IgD-negative memory B cell (primary cell): ENCODE data around the gene ILDR2. TPM values are rescaled to one million over a fixed set of nuclear protein-coding genes. Genes with fewer than 3 reads are reported as not detected.
"Not testable (repeated sequence)": the region's sequence is repeated elsewhere in the genome, so short reads cannot be mapped to it uniquely, and the experiment has no call there.

Experiments
- H3K27ac Mint-ChIP-seq, 3 donors: one replicate each; pipeline ENCODE4 v1.8.0; 2020 to 2022; ENCODE audit warnings: mild to moderate bottlenecking in 3 of 3, mixed read lengths in 3 of 3, moderate library complexity in 1 of 3
- H3K27me3 Mint-ChIP-seq: one replicate; pipeline ENCODE4 v1.8.0; 2021; ENCODE audit warnings: mixed read lengths
- H3K36me3 Mint-ChIP-seq: one replicate; pipeline ENCODE4 v1.8.0; 2020; ENCODE audit warnings: mild to moderate bottlenecking, mixed read lengths
- H3K4me1 Mint-ChIP-seq, 3 donors: one replicate each; pipeline ENCODE4 v1.8.0; 2020 to 2022; ENCODE audit warnings: mixed read lengths in 3 of 3, mild to moderate bottlenecking in 1 of 3
- H3K4me3 Mint-ChIP-seq, 4 donors: one replicate each; pipeline ENCODE4 v1.8.0; 2020 to 2022; ENCODE audit warnings: mild to moderate bottlenecking in 4 of 4, mixed read lengths in 4 of 4, moderate library complexity in 3 of 4
- H3K9me3 Mint-ChIP-seq, 3 donors: one replicate each; pipeline ENCODE4 v1.8.0; 2020 to 2021; ENCODE audit warnings: mixed read lengths in 3 of 3, mild to moderate bottlenecking in 1 of 3
- polyA plus RNA-seq: library from polyadenylated mRNA; unstranded; fragments of 300-500 nt; fragmentation: Illumina TruSeq; gene quantifications from one replicate; pipeline ENCODE4 v1.2.3, GENCODE V29; 2021

The ILDR2 gene
- polyA plus RNA-seq, 1 donor from 2014 or later, result not detected

DNA sequence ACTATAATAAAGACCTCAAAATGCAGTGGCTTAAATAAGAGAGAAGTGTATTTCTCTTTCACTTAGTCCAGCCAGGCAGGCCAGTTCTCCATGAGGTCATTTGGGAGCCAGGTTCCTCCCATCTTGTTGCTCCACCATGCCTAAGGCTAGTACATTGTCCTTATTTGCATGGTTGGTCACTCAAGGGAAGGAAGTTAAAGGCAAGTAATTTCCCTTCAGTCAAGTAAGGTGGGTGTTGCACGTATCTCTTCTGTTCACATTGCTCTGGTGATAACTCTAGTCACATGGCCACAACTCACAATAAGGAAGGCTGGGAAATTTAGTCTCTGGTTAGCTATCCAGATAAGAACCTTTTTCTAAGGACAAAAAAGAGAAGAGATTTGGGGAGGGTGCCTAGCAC, 72.1 kb downstream of the ILDR2 start:
- peaks cover 8 to 24% (median 20%) of the 10 kb centered on the region in 3 donors for H3K4me1 Mint-ChIP-seq
- H3K36me3 Mint-ChIP-seq, result peaks cover 4% of the 10 kb centered on the region
- H3K9me3 Mint-ChIP-seq, result peaks cover 0 to 3% (median 2%) of the 10 kb centered on the region in 3 donors
- H3K4me3 Mint-ChIP-seq, result no peak overlapping the region
- H3K27me3 Mint-ChIP-seq, result peaks cover 7% of the 10 kb centered on the region
- no peak overlapping the region for H3K27ac Mint-ChIP-seq

DNA sequence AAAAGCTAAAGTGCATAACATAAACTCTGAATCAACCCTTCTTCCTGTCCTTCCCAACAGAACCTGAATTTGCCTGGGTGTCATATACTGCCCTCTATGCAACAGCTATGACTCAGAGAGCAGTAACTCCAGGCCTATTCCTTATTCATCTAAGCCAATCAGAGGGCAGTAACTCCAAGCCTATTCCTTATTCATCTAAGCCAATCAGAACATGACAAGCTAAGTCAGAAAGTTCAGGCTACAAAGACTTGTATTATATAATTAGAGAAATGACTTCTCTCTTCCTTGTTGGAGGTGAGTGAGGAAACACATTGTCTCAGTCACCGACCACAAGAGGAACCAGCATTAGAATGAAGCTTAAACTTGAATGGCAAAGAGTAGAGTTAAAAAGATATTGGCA, 73.1 kb downstream of the ILDR2 start:
- peaks cover 2 to 8% (median 7%) of the 10 kb centered on the region in 3 donors for H3K9me3 Mint-ChIP-seq
- no peak overlapping the region for H3K4me3 Mint-ChIP-seq
- no peak overlapping the region for H3K27ac Mint-ChIP-seq
- H3K27me3 Mint-ChIP-seq, result peaks cover 6% of the 10 kb centered on the region
- peaks cover 4% of the 10 kb centered on the region for H3K36me3 Mint-ChIP-seq
- H3K4me1 Mint-ChIP-seq, result peaks cover 8 to 24% (median 17%) of the 10 kb centered on the region in 3 donors

DNA sequence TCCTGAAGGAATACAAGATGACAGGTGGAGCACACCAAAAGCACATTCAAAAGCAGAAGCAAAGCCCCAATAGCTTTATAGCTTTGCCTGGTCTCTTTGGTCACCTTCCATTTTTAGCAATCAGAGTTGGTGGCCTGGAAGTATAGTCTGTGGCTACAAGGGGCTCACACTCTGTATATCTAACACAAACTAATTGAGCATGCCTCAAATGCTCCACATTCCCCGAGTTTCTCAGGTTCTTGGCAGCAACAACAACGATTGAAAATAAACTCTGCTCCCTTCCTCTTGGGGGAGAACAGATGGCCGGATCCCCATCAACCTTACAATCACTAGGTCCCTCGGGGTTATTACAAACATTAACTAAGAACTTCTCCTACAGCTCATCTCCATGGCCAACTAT, 74.4 kb downstream of the ILDR2 start:
- Mint-ChIP-seq H3K36me3 (peaks cover 4% of the 10 kb centered on the region), H3K4me3 (no peak overlapping the region), H3K27me3 (peaks cover 9% of the 10 kb centered on the region)

DNA sequence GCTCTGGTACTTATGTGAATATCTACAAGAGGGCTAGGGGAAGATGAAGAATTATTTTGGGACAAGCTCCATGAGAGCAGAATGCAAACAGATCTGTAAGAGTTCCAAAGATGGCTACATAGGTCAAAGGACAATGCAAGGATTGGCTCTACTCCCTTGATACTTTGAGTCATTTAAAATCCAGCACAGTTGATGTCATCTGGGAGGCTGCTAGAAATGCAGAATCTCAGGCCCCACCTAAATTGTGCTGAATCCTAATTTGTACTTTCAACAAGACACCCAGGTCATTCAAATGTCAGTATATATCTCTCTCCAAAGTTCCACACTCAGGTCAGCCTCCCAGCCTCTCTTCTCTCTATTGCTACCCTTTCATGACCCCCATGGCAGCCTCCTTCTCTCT, 75.6 kb downstream of the ILDR2 start:
- no peak overlapping the region for H3K27ac Mint-ChIP-seq
- H3K4me3 Mint-ChIP-seq, result no peak overlapping the region
- H3K27me3 Mint-ChIP-seq, result peaks cover 14% of the 10 kb centered on the region
- peaks cover 4% of the 10 kb centered on the region for H3K36me3 Mint-ChIP-seq
- peaks cover 8 to 24% (median 17%) of the 10 kb centered on the region in 3 donors for H3K4me1 Mint-ChIP-seq
- peaks cover 3 to 12% (median 11%) of the 10 kb centered on the region in 3 donors for H3K9me3 Mint-ChIP-seq

More for the DNA sequence above, 74.4 kb downstream of the ILDR2 start:
- peaks cover 3 to 12% (median 11%) of the 10 kb centered on the region in 3 donors for H3K9me3 Mint-ChIP-seq
- H3K27ac Mint-ChIP-seq, result no peak overlapping the region
- peaks cover 8 to 24% (median 17%) of the 10 kb centered on the region in 3 donors for H3K4me1 Mint-ChIP-seq

DNA sequence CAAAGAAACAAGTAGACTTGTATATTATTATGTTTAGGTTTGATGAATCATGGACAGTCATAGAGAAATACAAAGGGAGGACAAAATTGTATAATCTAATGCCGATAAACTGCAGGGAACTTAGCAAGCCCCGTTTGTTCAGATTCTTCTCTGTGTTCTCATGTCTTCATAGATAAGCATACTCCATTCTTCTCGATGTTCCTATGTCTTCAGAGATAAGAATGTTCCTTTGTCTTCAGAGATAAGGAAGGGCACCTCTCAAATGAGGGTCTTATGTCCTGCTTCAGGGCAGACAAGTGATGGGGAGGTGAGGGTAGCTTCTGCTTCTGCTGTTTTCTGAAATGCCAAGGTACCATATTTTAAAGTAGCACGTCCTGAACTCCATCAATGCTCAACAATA, 79.6 kb downstream of the ILDR2 start:
- Mint-ChIP-seq H3K9me3 (peaks cover 2 to 12% (median 11%) of the 10 kb centered on the region in 3 donors), H3K27me3 (peaks cover 19% of the 10 kb centered on the region), H3K4me1 (no peaks in the 10 kb centered on the region), H3K36me3 (peaks cover 4% of the 10 kb centered on the region), H3K4me3 (no peak overlapping the region), H3K27ac (no peak overlapping the region)

DNA sequence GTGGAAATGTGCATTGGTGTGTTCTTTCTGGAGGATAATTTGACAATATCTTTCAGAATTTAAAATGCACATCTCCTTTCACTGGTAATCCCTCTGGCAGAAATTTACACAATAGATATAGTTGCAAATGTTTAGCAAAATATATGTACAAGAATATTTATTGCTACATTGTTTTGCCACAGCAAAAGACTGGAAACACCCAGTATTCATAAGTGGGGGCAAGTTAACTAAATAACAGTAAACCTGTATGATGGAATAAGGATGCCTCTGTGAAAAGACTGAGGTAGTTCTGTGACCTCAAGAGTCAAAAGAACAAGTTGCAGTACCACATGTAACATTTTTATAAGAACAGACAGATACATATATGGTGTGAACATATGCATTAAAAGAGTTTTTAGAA, 85.6 kb downstream of the ILDR2 start:
- peaks cover 0 to 3% (median 0%) of the 10 kb centered on the region in 3 donors for H3K4me1 Mint-ChIP-seq
- peaks cover 3% of the 10 kb centered on the region for H3K36me3 Mint-ChIP-seq
- H3K4me3 Mint-ChIP-seq, result no peak overlapping the region
- H3K27ac Mint-ChIP-seq, result no peak overlapping the region
- H3K27me3 Mint-ChIP-seq, result peaks cover 22% of the 10 kb centered on the region
- H3K9me3 Mint-ChIP-seq, result no peaks in the 10 kb centered on the region

DNA sequence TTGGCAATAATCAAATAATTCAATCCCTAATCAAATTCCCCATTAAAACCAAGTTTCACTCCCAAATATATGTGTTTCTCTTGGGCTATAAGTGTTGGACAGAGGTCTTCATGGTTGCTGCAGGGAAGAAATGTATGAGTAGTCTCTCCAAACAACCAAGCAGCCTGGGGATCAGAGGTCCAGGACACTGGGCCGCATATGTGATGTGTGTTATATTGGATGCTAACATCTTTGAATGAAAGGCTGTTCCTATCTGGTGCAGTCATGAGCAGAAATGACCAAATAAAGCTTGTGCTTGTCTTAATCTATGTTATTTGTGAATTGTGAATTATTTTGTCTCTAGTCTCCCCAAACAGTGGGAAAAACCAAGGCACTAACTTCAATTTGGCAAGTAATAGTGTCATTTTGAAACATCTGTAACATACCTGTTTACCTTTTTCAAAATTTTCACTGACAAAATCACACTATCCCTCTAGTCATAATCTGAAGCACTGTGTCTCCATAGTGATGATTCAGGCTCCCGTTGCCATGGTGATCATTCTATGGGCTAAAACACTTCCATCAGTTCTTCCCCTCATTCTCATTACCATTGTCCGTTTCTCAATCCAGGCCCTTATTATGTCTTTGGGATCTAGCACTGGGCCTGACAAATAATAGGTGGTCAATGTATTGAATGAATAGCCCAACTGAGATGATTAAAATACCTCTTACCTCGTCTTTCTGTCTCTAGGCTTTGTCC, 86.8 kb downstream of the ILDR2 start:
- Mint-ChIP-seq H3K27ac (peak overlapping the region in 1 of 3 donors; percentile 21), H3K4me3 (no peak overlapping the region), H3K9me3 (no peaks in the 10 kb centered on the region), H3K27me3 (peaks cover 31% of the 10 kb centered on the region), H3K4me1 (peaks cover 0 to 3% (median 0%) of the 10 kb centered on the region in 3 donors), H3K36me3 (peaks cover 3% of the 10 kb centered on the region)

DNA sequence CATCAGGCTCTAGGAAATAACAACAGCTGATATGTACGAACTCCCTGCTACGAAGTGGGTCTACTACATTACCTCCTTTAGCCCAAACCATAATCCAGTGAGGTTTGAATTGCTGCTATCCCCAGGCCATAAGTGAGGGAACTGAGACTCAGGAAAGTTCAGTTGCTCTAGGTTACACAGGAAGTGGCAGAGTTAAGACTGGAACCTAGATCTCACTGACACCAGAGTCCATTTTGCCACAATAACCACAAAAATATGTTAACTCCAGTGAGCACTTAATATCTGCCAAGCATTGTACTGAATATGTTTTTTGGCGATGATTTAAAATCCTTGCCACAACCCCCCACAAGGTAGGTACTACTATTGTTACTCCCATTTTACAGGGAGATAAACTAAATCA, 90.4 kb downstream of the ILDR2 start:
- peaks cover 0 to 3% (median 0%) of the 10 kb centered on the region in 3 donors for H3K4me1 Mint-ChIP-seq
- H3K27ac Mint-ChIP-seq, result no peak overlapping the region
- H3K4me3 Mint-ChIP-seq, result no peak overlapping the region
- peaks cover 3% of the 10 kb centered on the region for H3K36me3 Mint-ChIP-seq
- no peaks in the 10 kb centered on the region for H3K9me3 Mint-ChIP-seq
- peaks cover 33% of the 10 kb centered on the region for H3K27me3 Mint-ChIP-seq

DNA sequence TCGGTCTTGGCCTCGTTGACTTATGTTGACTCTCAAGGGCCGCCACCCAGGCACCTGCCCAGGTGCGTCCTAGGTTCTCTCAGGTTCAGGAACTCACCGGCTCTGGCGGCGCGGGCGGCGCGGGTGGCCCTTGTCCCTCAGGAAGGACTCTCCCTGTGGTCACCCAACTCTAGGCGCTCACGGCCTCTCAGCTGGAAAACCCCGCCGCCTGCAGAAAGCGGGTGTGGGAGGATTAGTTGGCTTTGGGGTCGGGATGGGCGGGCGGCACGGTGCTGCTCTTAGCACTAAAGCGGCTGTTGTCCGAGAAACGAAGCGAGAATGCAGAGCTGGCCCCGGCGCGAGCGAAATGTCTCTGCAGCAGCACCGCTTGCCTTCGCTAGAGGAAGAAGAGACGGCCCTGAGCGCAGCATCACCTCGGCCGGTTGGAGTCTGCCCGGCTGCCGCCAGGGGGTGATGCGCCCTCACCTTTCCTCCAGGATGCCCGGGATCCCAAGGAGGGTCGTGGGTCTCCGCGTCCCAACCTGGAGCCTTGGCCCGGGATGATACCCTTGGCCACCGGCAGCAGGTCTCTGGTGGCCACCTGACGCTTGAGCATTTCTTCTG, 91.2 kb downstream of the ILDR2 start:
- Mint-ChIP-seq H3K9me3 (no peaks in the 10 kb centered on the region), H3K36me3 (peaks cover 3% of the 10 kb centered on the region), H3K27me3 (peaks cover 32% of the 10 kb centered on the region), H3K4me3 (peak overlapping the region in 2 of 4 donors; percentile 43 to 45), H3K4me1 (peaks cover 0 to 3% (median 0%) of the 10 kb centered on the region in 3 donors), H3K27ac (no peak overlapping the region)

DNA sequence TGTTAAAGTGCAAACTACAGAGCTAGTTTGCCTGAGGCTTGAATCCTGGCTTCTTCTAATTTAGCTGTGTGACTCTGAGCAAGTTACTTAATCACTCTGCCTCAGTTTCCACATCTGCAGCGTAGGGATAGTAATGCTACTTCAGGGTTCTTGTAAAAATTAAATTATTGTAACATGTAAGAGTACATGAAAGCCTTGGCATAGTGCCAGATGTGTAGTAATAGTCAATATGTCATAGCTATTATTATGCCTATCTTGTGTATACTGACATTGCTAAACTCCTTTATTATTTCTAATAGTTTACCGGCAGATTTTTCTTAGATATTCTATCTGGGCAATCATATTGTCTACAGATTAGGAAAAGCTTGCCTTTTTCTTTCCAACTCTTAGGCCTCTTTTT, 92.4 kb downstream of the ILDR2 start:
- H3K27me3 Mint-ChIP-seq, result peaks cover 29% of the 10 kb centered on the region
- peaks cover 0 to 2% (median 0%) of the 10 kb centered on the region in 3 donors for H3K9me3 Mint-ChIP-seq
- no peak overlapping the region for H3K27ac Mint-ChIP-seq
- H3K36me3 Mint-ChIP-seq, result peaks cover 3% of the 10 kb centered on the region
- H3K4me3 Mint-ChIP-seq, result no peak overlapping the region
- H3K4me1 Mint-ChIP-seq, result peaks cover 0 to 3% (median 0%) of the 10 kb centered on the region in 3 donors

DNA sequence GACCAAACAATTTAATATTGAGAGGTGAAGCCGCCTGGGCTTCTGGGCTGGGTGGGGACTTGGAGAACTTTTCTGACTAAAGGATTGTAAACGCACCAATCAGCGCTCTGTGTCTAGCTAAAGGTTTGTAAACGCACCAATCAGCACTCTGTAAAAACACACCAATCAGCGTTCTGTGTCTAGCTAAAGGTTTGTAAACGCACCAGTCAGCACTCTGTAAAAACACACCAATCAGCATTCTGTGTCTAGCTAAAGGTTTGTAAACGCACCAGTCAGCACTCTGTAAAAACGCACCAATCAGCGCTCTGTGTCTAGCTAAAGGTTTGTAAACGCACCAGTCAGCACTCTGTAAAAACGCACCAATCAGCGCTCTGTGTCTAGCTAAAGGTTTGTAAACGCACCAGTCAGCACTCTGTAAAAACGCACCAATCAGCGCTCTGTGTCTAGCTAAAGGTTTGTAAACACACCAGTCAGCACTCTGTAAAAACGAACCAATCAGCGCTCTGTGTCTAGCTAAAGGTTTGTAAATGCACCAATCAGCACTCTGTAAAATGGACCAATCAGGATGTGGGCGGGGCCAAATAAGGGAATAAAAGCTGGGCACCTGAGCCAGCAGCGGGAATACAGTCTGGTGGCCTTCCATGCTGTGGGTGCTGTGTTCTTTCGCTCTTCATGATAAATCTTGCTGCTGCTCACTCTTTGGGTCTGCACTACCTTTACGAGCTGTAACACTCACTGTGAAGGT, 97.0 kb downstream of the ILDR2 start:
- H3K4me1 Mint-ChIP-seq, result peaks cover 9 to 21% (median 11%) of the 10 kb centered on the region in 3 donors
- not testable (repeated sequence) for H3K36me3 Mint-ChIP-seq, H3K4me3 Mint-ChIP-seq, H3K27me3 Mint-ChIP-seq, H3K9me3 Mint-ChIP-seq
- H3K27ac Mint-ChIP-seq, result peak overlapping the region in 1 of 3 donors; percentile 75

DNA sequence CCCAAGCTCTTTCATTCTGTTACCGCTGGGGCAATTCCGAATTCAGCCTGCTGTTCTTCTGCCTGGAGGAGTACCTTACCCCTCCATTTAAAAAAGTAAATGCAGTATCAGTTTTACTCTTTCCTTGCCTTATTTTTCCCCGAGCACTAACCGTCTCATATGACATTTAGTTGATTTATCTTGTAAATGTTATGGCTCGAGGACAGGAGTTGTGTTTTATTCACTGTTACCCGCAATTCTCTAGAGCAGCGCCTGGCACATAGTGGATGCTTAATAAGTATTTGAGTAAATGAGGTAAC, 98.9 kb downstream of the ILDR2 start:
- Mint-ChIP-seq H3K9me3 (peaks cover 0 to 2% (median 0%) of the 10 kb centered on the region in 3 donors), H3K27me3 (no peaks in the 10 kb centered on the region), H3K27ac (peak overlapping the region; percentile 83 to 98 (median 95)), H3K36me3 (peaks cover under 1% of the 10 kb centered on the region), H3K4me1 (peaks cover 17 to 31% (median 18%) of the 10 kb centered on the region in 3 donors), H3K4me3 (peak overlapping the region; percentile 88 to 98 (median 98))

DNA sequence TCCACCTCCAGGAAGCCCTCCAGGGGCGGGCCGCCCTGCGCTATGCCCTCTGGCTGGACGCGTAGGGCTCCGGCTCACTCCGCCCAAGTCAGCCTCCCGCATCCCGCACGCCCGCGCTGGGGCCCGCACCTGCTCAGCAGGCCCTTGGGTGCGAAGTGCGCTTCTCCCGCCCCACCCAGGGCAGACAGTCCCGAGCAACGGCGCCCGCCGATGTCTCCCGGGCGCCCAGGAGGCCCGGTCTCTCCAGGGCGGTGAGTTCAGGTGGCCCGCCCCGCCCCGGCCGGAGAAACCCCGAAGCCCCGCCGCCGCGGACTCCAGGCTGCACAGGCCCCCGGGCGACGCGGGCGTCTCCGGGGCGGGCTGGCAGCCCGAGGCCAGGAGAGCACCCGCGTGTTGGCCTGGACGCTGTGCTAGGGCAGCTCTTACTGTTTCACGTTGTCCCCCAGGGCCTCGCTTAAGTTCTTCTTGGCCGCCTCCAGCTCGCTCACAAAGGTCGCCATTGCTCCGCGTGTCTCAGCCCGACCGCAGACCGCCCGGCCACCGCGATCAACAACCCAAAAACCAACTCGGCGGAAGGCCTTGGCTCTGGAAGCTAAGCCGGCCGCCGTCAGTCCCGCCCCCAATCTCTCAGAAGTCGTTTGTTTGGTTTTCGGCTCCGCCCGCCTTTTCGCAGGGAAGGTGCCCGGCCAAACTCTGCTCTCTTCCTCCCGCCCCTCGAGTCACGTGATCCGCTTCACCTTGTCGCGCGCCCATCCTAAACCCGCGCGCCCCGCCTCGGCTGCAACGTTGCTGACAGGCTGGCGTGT, 99.4 kb downstream of the ILDR2 start, which contains the start of gene TADA1:
TADA1 (minus strand) TSS at position 531 of the 806 bp plus-strand sequence; CDS start at position 500, 31 bp downstream.
- Mint-ChIP-seq H3K36me3 (peaks cover 1% of the 10 kb centered on the region), H3K9me3 (peaks cover 0 to 2% (median 0%) of the 10 kb centered on the region in 3 donors), H3K4me1 (peaks cover 22 to 33% (median 22%) of the 10 kb centered on the region in 3 donors), H3K27ac (peak within 1 kb of the TSS; percentile 83 to 98 (median 95)), H3K27me3 (no peaks in the 10 kb centered on the region), H3K4me3 (peak within 1 kb of the TSS; percentile 88 to 98 (median 98))

DNA sequence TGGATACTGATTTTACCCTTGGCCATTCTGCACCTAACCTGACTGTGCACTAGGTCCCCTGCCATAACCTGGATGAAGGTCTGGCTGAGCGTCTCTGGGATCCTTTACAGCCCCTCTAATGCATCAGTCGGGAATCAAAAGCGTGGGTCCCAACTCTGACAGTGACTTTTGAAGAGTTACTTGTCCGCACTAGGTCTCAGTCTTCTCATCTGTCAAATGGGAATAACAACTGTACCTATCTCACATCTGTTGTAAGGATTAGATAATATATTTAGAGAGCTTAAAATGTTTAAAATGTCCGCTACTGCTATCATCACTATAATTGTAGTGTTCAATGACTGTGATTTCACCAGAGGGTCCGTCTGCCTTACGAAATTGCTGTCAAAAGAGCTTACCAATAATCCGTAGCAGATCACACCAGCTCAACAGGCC, 100.0 kb downstream of the ILDR2 start:
- Mint-ChIP-seq H3K4me3 (peak overlapping the region; percentile 88 to 98 (median 96)), H3K36me3 (peaks cover 1% of the 10 kb centered on the region), H3K4me1 (peaks cover 22 to 33% (median 22%) of the 10 kb centered on the region in 3 donors), H3K27me3 (no peaks in the 10 kb centered on the region), H3K27ac (peak overlapping the region; percentile 59 to 95 (median 80)), H3K9me3 (peaks cover 0 to 2% (median 0%) of the 10 kb centered on the region in 3 donors)
